SU-DHL-6 (cell line): ENCODE data around the gene HHIP.
"Not testable (repeated sequence)": the region's sequence is repeated elsewhere in the genome, so short reads cannot be mapped to it uniquely, and the experiment has no call there.

ENCODE experiments used
- H2AFZ ChIP-seq: fragments of 200-600 bp; sonication (generic); 2 replicates; pipeline ENCODE4 v1.6.1; 2014; ENCODE audit warnings: low read depth, mild to moderate bottlenecking, moderate library complexity, mixed read lengths, antibody characterized with exemption, low read length; ENCODE audit not compliant: severe bottlenecking
- H3F3A ChIP-seq: fragments of 200-600 bp; shearing (Covaris generic); 2 replicates; pipeline ENCODE4 v1.6.0; 2016; ENCODE audit warnings: antibody characterized with exemption, mild to moderate bottlenecking; ENCODE audit not compliant: insufficient read depth
- H3K27ac ChIP-seq: fragments of 200-600 bp; sonication (generic); 2 replicates; pipeline ENCODE4 v1.5.1; 2016; ENCODE audit warnings: low read depth, mild to moderate bottlenecking, low read length, moderate library complexity, mixed read lengths
- H3K27me3 ChIP-seq: fragments of 200-600 bp; sonication (generic), shearing (Covaris generic); 2 replicates; pipeline ENCODE4 v1.6.0; 2014; ENCODE audit warnings: mild to moderate bottlenecking, low read length
- H3K36me3 ChIP-seq: fragments of 200-600 bp; sonication (generic); 2 replicates; pipeline ENCODE4 v1.6.1; 2014; ENCODE audit warnings: mild to moderate bottlenecking, low read length, mixed read lengths
- H3K4me2 ChIP-seq: fragments of 300-600, 200-600 bp; shearing (Covaris generic), sonication (generic); 2 replicates; pipeline ENCODE4 v1.6.0; 2014; ENCODE audit warnings: low read length, low read depth, mild to moderate bottlenecking; ENCODE audit not compliant: poor library complexity, severe bottlenecking
- H3K4me3 ChIP-seq: fragments of 200-600 bp; sonication (generic); 2 replicates; pipeline ENCODE4 v1.5.1; 2014; ENCODE audit warnings: antibody characterized with exemption, low read length, mild to moderate bottlenecking, mixed read lengths; ENCODE audit not compliant: insufficient read depth, poor library complexity, severe bottlenecking
- H3K79me2 ChIP-seq: fragments of 200-600 bp; sonication (generic); 2 replicates; pipeline ENCODE4 v1.6.1; 2014; ENCODE audit warnings: mild to moderate bottlenecking, low read length, moderate library complexity; ENCODE audit not compliant: insufficient read depth
- H3K9ac ChIP-seq: fragments of 200-600 bp; sonication (generic); 2 replicates; pipeline ENCODE4 v1.7.0; 2014; ENCODE audit warnings: mild to moderate bottlenecking, low read length
- H3K9me2 ChIP-seq: fragments of 200-600 bp; sonication (generic); replicated peaks from 2 replicates; pipeline ENCODE4 v1.6.1; 2014; ENCODE audit warnings: low read length; ENCODE audit not compliant: insufficient read depth
- H3K9me3 ChIP-seq: fragments of 200-600 bp; sonication (generic); 2 replicates; pipeline ENCODE4 v1.6.1; 2014; ENCODE audit warnings: low read length, mixed read lengths; ENCODE audit not compliant: insufficient read depth
- H4K20me1 ChIP-seq: fragments of 200-600 bp; sonication (generic); 2 replicates; pipeline ENCODE4 v1.6.1; 2014; ENCODE audit warnings: low read depth, mild to moderate bottlenecking, antibody characterized with exemption, low read length, moderate library complexity, mixed read lengths
- EZH2phosphoT487 ChIP-seq: fragments of 200-600 bp; sonication (generic), shearing (Covaris generic); conservative IDR thresholded peaks from 2 replicates; pipeline ENCODE4 v1.6.1; 2018; ENCODE audit warnings: mild to moderate bottlenecking, antibody characterized with exemption, low read length, moderate library complexity, mixed read lengths
- TF ChIP-seq, protein P1 (sequence below): fragments of 200-600 bp; sonication (generic); IDR thresholded peaks from one replicate; pipeline ENCODE4 v1.5.1; 2017; ENCODE audit warnings: antibody characterized with exemption, mild to moderate bottlenecking, low read length, moderate library complexity; ENCODE audit not compliant: insufficient read depth, poor library complexity, severe bottlenecking

The HHIP gene

GRCh38 chr4:144750348-144750747 lies 104.4 kb downstream of the HHIP start:
- no peak overlapping the region for H3K4me2 ChIP-seq
- H3K4me3 ChIP-seq = no peak overlapping the region
- no peak overlapping the region for H3K27ac ChIP-seq
- no peaks in the 10 kb centered on the region for H3K79me2 ChIP-seq
- no peaks in the 10 kb centered on the region for H3F3A ChIP-seq
- H3K36me3 ChIP-seq = no peaks in the 10 kb centered on the region
- no peaks in the 10 kb centered on the region for H4K20me1 ChIP-seq
- H3K9me3 ChIP-seq = no peaks in the 10 kb centered on the region
- H3K9me2 ChIP-seq = no peaks in the 10 kb centered on the region
- no peaks in the 10 kb centered on the region for H3K27me3 ChIP-seq
- H2AFZ ChIP-seq = no peak overlapping the region
- no peak overlapping the region for H3K9ac ChIP-seq
- TF ChIP-seq, protein P1, sequence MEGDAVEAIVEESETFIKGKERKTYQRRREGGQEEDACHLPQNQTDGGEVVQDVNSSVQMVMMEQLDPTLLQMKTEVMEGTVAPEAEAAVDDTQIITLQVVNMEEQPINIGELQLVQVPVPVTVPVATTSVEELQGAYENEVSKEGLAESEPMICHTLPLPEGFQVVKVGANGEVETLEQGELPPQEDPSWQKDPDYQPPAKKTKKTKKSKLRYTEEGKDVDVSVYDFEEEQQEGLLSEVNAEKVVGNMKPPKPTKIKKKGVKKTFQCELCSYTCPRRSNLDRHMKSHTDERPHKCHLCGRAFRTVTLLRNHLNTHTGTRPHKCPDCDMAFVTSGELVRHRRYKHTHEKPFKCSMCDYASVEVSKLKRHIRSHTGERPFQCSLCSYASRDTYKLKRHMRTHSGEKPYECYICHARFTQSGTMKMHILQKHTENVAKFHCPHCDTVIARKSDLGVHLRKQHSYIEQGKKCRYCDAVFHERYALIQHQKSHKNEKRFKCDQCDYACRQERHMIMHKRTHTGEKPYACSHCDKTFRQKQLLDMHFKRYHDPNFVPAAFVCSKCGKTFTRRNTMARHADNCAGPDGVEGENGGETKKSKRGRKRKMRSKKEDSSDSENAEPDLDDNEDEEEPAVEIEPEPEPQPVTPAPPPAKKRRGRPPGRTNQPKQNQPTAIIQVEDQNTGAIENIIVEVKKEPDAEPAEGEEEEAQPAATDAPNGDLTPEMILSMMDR = no peak
- no peak for TF ChIP-seq EZH2phosphoT487

- no peak overlapping the region for H3K9ac ChIP-seq
- no peaks in the 10 kb centered on the region for H3K79me2 ChIP-seq
- no peak overlapping the region for H3K27ac ChIP-seq
- no peak overlapping the region for H3K4me2 ChIP-seq
- TF ChIP-seq, protein P1 = no peak
- TF ChIP-seq EZH2phosphoT487 = no peak
- no peaks in the 10 kb centered on the region for H3F3A ChIP-seq
- H2AFZ ChIP-seq = no peak overlapping the region
- no peaks in the 10 kb centered on the region for H3K9me2 ChIP-seq
- no peaks in the 10 kb centered on the region for H3K9me3 ChIP-seq
- no peaks in the 10 kb centered on the region for H3K27me3 ChIP-seq
- H3K36me3 ChIP-seq = no peaks in the 10 kb centered on the region
- no peaks in the 10 kb centered on the region for H4K20me1 ChIP-seq
- no peak overlapping the region for H3K4me3 ChIP-seq
Observed at GRCh38 chr4:144754562-144755410, 108.8 kb downstream of the HHIP start.

DNA sequence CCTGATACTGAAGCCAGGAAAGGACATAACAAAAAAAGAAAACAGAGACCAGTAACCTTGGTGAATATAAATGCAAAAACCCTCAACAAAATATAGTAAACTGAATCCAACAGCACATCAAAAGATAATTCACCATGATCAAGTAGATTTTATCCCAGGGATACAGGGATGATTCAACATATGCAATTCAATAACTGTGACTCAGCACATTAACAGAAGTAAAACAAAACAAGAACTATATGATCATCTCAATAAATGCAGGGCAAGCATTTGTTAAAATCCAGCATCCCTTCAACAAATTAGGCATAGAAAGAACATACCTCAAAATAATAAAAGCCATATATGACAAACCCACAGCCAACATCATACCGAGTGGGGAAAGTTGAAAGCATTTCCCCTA lies 112.0 kb downstream of the HHIP start:
- Histone ChIP-seq H3K36me3 (no peaks in the 10 kb centered on the region), H3K9me3 (no peaks in the 10 kb centered on the region), H3K79me2 (no peaks in the 10 kb centered on the region), H3F3A (no peaks in the 10 kb centered on the region), H3K4me2 (no peak overlapping the region), H3K4me3 (no peak overlapping the region), H3K27me3 (no peaks in the 10 kb centered on the region), H3K27ac (no peak overlapping the region), H3K9ac (no peak overlapping the region), H3K9me2 (no peaks in the 10 kb centered on the region), H4K20me1 (no peaks in the 10 kb centered on the region), H2AFZ (no peak overlapping the region)
- TF ChIP-seq, protein P1 = no peak
- TF ChIP-seq EZH2phosphoT487 = no peak

GRCh38 chr4:144768809-144769208 lies 122.9 kb downstream of the HHIP start:
- not testable (repeated sequence) for H4K20me1 ChIP-seq, H3K9me2 ChIP-seq, H3K27ac ChIP-seq, H2AFZ ChIP-seq, H3F3A ChIP-seq, H3K36me3 ChIP-seq, H3K27me3 ChIP-seq, H3K79me2 ChIP-seq, H3K4me3 ChIP-seq, H3K9me3 ChIP-seq, H3K9ac ChIP-seq, H3K4me2 ChIP-seq
